GM19455 (cell line): Measurements from ENCODE around the gene PLAGL1.

Experiments
- ATAC-seq: cut with Tn5 transposase; IDR thresholded peaks from one replicate; pipeline ENCODE4 v1.9.1; 2021; ENCODE audit not compliant: unreplicated experiment

Gene PLAGL1

GRCh38 chr6:143966312-143966711, 41.7 kb downstream of the PLAGL1 start:
- no peak for ATAC-seq

GRCh38 chr6:143965503-143966171, 42.4 kb downstream of the PLAGL1 start:
- no peak for ATAC-seq

- ATAC-seq, result no peak
These were observed 43.4 kb downstream of the PLAGL1 start for GRCh38 chr6:143964674-143965081.

GRCh38 chr6:143963158-143963919, 44.7 kb downstream of the PLAGL1 start:
- ATAC-seq, result no peak

DNA sequence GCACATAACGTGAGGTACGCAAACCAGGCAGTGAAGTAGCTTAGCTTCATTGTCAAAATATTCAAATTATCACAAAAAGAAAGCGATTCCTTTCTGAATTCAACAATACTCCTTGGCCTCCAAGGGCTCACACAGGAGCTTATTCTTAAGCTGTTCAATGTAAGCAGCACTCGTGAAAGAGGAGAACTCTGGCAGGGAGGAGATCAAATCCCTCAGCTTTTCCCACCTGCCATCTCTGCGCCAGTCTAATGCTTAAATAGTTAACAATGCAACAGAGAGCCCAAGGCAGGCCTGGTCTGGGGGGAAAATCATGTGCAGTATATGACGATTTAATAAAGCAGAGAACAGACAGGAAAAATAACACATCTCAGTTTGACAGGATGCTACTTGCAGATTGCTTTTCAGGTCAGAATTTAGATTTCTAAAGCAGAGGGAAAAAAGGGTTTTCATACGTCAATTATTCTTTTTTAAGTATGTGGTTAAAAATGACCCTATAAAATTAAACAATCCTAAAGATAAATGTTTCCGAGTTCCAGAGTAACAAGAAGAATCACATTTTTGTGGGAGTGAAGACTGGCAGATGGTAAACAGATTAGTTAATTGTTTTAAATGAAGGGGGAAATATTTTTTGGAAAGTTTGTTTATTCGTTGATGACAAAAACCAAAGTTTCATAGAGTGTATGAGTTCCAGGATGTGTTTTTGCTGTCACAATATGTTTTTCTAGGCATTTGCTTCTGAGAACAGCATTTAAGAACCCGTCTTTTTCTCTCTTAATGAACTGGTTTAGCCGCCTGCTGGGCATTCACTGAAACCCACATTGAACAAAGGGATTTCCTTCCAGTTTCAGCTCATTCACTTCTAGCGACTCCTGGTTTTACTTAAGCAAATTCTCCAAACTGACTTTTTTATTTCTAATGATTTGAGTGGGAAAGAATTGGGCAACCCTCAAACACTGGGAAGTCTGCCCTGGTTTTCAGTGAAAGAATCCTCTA, 45.9 kb downstream of the PLAGL1 start:
- no peak for ATAC-seq

DNA sequence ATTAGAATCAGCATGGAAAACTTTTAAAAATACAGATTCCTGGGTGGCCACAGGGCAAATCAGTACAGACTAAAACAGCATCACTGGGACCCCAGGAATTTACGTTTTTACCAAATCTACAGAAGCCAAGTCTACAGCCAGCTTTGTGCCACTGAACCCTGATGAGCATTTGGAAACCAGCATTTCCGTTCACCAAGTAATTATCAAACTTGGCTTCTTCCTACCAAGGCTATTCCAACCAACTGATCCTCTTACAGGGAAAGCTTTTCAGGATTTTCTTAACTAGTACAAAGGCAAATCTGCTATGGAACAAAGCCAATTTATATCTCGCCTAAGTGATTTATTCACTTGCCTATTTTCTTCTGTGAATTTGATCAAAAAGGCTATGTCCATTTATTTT, 47.0 kb downstream of the PLAGL1 start:
- no peak for ATAC-seq

DNA sequence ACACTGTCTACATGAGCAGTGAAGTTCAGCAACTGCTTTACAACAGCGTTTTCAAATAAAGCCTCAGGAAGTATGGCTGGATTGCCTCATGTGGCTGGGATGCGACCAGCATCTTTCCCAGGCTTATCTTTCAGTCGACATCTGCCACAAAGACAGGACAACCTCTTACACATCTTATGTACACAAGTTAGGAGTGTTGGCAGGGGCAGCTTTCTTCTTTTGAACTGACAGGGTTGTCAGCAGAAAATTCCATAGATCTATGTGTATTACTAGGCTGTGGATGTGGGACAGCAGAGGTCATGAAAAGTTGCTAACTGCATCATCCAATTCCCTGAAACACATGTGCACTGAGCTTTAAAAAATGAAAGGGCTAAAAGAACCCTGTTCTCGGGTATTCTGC, 48.1 kb downstream of the PLAGL1 start:
- ATAC-seq, result no peak

DNA sequence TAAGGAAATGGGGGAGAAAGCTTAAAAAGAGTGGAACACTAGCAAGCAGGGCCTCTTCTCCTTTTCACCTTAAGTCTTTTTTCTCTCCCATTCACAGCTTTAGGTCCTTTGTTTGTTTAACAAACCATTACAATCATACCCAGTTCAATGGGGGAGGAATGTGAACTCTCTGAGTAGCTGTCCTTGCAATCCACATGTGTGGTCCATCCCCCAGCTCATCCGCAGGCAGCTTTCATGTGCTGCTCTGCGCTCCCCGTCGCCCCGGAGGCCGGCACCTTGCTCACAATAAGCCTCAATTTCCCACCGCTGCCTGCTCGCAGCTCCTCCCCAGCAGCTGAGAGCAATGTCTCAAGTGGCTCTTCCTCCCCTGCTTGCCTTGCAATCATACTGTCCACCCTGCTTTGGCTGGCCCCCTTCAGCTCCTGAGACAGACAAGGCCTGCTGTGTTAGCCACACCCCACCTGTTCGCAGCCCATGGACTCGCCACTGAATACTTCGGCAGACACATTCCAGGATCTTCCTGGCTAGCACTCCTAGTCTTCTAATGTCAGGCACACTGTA, 49.1 kb downstream of the PLAGL1 start:
- no peak for ATAC-seq

DNA sequence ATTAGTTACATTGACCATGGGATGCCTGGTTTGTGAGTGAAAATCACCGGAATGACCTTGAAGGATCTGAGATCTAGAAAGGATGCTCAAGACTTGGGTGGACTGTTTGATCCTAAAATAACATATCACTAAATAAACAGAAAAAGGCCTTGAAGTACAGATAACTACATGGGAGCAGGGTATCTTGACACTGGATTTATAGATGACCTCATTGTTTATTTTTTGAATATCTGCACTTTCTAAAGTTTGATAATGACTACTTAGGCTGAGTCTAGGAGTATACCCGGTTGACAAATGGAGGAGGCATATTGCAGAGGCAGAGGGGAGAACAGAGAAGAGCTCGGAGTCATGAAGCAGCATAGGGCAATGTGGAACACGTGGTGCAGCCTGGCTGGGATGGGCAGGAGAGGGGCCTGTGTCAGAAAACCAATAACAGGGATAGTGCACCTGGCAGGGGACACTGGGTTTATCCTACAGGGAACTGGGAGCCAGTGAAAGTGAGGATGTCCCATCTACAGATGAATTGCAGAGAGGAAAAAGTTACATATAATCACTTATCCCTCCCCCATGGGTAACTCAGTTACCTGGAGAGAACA, 50.3 kb downstream of the PLAGL1 start:
- ATAC-seq, result no peak

GRCh38 chr6:143955971-143956370, 52.1 kb downstream of the PLAGL1 start:
- ATAC-seq, result no peak

GRCh38 chr6:143953922-143954321, 54.1 kb downstream of the PLAGL1 start:
- no peak for ATAC-seq

DNA sequence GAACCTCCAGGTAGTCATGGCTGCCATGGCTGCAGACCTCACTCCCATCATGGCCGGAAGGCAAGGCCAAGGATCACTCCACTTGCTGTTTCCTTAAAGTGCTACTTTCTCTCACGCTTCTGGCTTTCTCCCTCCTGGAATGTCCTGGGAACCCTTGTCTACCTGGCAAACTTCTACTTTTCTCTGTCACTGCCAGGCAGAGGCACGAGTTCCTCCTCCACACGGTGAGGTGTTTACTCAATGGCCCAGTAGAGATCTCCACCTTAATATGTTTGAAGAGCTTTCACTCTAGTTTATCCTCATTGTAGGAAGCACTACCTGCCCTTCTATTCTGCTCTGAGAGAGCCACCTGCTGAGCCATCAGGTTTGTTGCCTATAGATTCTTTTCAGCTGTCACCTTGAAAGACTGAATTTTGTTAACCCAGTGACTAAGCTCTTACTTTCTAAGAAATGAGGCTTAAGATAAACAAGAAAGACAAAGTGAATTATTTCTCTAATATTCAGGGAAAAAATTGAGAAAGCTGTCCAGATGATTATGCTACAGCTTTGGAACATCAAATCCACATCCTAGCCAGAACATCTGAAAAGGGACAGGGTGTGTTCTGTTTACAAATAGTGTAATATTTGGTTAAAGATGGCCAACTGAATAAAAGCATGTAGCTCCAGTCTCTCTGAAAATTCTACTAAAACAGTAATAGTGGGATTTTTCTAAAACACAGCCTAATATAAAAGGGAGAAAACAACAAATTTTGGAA, 54.9 kb downstream of the PLAGL1 start:
- no peak for ATAC-seq

DNA sequence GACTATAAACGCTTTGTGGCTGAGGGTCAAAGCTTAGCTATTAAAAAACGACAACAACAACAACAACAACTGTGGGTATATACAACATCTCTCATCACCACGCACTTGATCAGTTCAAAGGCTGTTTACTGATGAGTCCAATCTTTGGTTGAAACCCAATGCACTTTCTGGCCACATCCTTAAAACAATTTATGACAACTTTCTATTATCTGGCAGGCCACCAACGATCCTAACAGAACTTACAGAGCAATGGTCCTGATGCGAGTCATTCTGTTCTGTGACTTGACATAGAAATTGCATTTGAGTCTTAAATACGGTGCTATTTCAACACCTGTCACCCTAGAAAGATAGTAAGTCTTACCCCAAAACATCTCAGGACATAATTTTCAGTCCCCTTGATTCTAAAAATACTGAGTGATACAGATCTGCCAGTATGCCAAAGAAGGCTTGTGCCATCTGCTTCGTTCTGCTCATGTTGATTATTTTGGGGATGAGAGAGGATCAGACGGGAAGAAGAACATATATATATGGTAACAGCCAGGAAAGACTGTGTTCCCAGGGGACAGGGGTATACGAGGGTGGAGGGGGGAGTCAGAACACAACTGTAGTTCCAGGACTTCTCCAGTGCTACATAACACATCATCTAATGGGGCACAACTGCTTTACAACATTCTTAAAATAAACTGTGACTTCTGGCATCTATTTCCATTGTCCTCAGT, 55.8 kb downstream of the PLAGL1 start:
- no peak for ATAC-seq

DNA sequence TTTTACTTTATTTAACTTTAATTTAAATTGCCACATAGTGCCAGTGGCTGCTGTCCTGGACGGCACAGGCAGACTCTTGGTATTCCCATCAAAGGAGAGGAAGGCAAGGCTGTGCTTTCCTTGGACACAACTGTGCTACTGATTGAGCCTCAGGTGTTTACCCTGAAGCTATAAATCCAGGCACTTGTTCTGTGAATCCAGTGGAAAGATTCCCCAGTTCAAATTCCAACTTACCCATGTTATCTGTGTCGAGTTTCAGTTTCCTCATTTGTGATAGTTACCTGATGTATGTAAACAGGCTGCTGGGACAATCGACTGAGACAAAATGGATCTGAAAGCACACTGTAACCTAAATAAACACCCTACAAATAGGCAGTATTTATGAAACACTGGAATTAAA, 57.2 kb downstream of the PLAGL1 start:
- ATAC-seq, result no peak

DNA sequence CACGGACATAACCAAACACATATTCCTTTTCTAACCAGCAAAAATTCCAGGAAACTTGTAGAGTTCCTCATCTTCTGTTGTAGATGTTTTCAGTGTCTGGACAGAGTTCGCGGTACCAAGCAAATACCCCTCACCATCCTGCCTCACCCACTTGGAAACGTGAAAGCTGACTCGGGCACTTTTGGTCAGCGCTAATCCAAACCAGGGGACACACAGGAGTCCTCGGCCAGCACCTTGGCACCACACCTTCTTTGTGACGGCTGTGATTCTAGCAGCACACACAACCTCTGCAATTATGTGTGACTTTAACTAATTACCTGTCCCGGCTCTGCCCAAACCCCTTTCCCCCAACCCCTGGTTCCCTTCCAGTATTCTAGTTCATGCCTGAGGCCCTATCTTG, 58.1 kb downstream of the PLAGL1 start:
- no peak for ATAC-seq

DNA sequence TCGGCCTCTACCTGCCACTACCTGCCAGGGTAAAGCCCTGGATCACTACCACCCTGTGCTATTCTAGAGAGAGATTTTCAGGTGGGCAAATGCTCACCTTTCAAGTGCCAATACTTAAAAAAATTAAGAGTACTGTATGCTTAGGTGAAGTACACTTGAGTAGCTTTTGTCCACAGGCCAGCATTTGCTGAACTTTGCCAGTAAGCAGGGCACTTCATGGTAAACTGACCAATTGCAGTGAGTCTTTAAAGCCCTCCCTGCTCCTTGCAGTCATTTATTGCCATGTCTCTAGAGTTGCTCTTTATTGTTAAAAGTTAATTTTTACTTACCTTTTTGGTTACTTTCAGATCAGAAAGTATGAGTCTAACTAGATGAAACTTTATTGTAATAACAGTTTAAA, 58.5 kb downstream of the PLAGL1 start:
- ATAC-seq, result no peak

DNA sequence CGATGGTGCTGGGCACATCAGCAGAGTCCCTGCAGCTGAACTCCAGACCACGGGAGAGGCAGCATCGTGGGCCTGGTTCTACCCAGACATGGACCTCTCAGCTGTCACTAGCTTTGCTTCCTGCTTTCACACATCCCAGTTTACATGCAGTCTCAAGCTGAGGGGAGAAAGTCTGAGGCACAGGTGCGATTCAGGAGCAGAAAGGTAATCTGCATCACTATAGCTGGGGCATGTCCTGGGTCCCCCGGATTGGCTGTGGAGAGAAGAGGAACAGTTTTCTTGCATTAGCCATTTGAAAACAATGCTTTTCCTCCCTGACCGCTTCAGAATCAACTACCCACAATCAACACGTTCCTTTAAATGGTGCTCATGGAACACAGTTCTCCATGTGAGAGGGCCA, 59.9 kb downstream of the PLAGL1 start:
- no peak for ATAC-seq

DNA sequence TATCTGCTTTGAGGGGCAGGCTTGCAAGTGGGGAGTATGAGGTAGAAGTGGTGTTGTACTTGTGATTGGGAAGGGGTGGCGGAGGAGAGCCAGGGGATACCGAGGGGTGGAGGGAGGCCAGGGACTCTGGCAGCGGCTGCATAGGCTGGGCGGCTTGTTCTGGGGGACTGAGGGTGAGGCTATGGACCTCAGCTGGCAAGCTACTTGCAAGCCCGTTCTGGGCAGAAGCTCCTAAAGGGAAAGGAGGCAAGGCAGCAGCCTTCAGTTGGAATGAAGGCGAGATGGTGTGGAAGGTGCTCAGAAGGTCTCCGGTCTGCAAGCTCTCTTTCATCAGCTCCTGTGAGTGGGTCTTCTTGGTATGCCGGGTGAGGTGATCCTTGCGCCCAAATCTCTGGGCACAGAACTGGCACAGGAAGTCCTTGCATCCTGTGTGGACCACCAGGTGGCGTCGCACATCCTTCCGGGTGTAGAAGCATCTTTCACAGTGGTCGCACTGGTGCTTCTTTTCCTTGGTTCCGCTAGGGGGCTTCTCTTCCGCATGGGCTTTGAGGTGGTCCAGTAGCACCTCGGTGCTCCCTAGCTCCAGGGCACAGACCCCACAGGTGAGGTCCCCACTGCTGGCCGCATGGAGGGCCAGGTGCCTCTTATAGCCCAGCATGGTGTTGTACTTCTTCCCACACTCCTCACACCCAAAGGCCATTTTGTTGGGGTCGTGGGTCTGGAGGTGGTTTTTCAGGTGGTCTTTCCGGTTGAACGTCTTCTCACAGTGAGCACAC, 66.0 kb downstream of the PLAGL1 start:
- ATAC-seq, result no peak
